ENCODE measurements around the gene FXYD3. TPM values are rescaled to one million over a fixed set of nuclear protein-coding genes. Genes with fewer than 3 reads are reported as not detected.

The FXYD3 gene
- total RNA-seq, 1 donor from 2014 or later = 145 TPM

DNA sequence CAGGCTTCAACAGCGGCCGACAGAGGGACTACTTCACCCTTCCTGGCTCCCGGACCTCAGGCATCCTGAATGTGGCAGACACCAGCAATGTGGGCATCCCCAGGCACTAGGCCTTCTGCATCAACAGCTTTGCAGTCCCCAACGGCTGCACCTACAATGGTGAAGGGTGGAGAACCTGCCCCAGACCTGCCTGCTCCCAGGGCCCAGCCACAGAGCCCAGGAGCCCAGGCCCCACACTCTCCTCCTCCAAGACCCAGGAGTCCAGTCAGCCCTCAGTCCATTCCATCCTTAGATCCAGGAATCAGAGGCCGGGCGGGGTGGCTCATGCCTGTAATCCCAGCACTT lies 39.6 kb upstream of the FXYD3 start:
- Histone ChIP-seq H3K36me3 (no peaks in the 10 kb centered on the region), H3K27ac (no peak overlapping the region), H3K9me3 (no peaks in the 10 kb centered on the region), H3K27me3 (no peaks in the 10 kb centered on the region), H3K4me3 (no peak overlapping the region), H3K4me1 (no peaks in the 10 kb centered on the region)
- no peak for DNase-seq
- no peak for ATAC-seq
- TF ChIP-seq, protein P1, sequence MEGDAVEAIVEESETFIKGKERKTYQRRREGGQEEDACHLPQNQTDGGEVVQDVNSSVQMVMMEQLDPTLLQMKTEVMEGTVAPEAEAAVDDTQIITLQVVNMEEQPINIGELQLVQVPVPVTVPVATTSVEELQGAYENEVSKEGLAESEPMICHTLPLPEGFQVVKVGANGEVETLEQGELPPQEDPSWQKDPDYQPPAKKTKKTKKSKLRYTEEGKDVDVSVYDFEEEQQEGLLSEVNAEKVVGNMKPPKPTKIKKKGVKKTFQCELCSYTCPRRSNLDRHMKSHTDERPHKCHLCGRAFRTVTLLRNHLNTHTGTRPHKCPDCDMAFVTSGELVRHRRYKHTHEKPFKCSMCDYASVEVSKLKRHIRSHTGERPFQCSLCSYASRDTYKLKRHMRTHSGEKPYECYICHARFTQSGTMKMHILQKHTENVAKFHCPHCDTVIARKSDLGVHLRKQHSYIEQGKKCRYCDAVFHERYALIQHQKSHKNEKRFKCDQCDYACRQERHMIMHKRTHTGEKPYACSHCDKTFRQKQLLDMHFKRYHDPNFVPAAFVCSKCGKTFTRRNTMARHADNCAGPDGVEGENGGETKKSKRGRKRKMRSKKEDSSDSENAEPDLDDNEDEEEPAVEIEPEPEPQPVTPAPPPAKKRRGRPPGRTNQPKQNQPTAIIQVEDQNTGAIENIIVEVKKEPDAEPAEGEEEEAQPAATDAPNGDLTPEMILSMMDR (IDR thresholded peaks at IDR 0.05) = no peak
- intact Hi-C loops (cut with DNase I) = no loop called here

DNA sequence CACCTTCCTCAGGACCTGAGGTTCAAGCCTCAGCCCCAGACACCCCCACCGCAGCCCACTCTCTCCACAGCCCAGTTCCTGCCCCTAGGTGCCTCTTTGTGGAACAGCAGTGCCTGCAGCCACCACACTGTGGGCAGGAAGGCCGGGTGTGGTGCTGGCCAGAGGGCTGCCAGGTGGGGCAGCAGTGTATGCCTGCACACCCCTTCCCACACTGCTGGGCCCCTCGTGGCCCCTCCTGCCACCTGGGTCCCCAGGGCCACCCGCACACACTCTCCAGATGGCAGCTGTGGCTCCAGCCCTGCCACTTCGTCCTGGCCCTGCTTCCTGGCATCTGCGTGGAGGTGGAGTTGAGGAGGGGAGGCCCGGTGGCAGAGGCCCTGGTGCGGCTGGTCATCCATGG lies 39.0 kb upstream of the FXYD3 start:
- intact Hi-C loops (cut with DNase I) = no loop called here
- no peaks in the 10 kb centered on the region for H3K4me1 ChIP-seq
- H3K27me3 ChIP-seq = no peaks in the 10 kb centered on the region
- no peaks in the 10 kb centered on the region for H3K36me3 ChIP-seq
- no peak overlapping the region for H3K27ac ChIP-seq
- no peak overlapping the region for H3K4me3 ChIP-seq
- TF ChIP-seq, protein P1 (IDR thresholded peaks at IDR 0.05) = no peak
- DNase-seq = no peak
- no peak for ATAC-seq
- no peaks in the 10 kb centered on the region for H3K9me3 ChIP-seq

DNA sequence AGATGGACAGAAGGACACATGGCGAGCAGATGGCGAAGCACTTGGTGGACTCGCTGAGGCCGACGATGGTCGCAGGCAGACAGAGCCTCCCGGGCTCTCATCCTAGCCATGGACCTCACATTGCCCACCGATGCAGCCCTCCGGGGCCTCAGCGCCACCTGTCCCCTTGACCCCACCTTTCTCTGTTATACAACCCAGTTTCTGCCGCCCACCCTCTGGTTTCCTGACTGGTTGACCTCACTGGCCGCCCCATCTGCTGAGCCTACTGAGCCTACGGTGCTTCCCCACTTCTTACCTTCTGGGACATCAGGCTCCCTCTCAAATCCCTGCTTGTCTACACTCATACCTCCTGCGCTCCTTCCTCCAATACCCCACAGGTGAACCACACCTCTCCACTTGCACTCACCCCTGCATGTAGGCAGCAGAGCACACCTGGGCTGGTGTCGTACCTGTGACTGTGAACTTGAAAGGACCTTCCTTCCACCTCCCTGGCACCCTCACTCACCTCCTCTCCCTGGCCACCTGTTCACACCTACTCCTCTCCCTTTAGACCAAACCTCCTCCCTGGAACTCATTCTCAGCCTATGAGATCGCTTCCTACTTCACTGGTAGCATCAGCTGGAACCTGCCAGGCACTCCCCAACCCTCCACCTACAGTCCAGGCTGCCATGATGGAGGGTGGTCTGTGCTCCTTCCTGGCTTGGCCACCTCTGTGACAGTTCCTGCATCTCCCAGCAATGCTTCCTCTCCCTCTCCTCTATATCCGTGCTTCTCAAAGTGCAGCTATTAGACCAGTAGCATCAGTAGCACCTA lies 38.0 kb upstream of the FXYD3 start:
- H3K27me3 ChIP-seq = no peaks in the 10 kb centered on the region
- ATAC-seq (no peak), DNase-seq (no peak)
- no peaks in the 10 kb centered on the region for H3K36me3 ChIP-seq
- TF ChIP-seq, protein P1 (IDR thresholded peaks at IDR 0.05) = no peak
- H3K27ac ChIP-seq = no peak overlapping the region
- intact Hi-C loops (cut with DNase I) = no loop called here
- H3K4me3 ChIP-seq = no peak overlapping the region
- no peaks in the 10 kb centered on the region for H3K4me1 ChIP-seq
- no peaks in the 10 kb centered on the region for H3K9me3 ChIP-seq

DNA sequence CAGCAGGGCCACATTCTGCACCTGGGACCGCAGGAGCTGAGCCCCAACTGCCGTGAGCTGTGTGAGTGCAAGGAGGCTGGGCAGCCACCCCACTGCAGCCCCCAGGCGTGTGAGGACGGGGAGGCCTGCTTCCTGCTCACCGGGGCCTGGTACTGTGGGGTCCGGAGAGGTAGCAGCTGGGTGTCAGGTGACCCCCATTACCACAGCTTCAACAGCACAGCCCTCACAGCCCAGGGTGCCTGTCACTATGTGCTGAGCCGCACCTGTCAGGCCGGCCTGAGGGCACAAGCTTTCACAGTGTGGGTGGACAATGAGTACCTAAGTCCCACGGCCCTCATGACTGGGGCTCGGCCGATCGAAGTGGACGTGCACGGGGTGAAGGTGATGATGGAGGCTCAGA lies 35.8 kb upstream of the FXYD3 start:
- intact Hi-C loops (cut with DNase I) = no loop called here
- ATAC-seq (no peak), DNase-seq (no peak)
- no peak overlapping the region for H3K27ac ChIP-seq
- no peaks in the 10 kb centered on the region for H3K4me1 ChIP-seq
- no peak overlapping the region for H3K4me3 ChIP-seq
- H3K36me3 ChIP-seq = no peaks in the 10 kb centered on the region
- TF ChIP-seq, protein P1 (IDR thresholded peaks at IDR 0.05) = no peak
- no peaks in the 10 kb centered on the region for H3K9me3 ChIP-seq
- no peaks in the 10 kb centered on the region for H3K27me3 ChIP-seq

DNA sequence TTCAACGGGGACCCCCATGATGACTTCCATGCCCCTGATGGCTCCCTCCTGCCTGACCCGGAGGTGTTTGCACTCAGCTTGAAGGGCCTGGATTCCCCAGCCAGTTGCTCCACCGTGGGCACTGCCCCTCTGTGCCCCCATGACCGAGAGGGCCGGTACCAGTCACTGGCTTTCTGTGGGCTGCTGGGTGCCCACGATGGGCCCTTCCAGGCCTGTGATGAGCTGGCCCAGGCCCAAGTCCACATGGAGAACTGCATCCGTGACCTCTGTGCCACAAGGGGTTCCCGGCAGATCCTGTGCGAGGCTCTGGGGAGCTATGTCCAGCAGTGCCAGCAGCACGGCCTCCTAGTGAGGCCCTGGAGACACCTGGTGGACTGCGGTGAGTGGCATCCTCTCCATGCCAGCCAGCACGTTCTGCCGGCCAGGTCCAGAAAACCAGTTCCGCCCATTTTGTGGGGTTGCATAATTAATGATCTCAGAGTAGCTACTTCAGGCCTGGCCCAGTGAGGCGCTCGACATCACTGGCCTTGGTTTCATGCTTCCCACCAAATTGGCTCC lies 34.9 kb upstream of the FXYD3 start:
- TF ChIP-seq, protein P1 (IDR thresholded peaks at IDR 0.05) = no peak
- H3K36me3 ChIP-seq = no peaks in the 10 kb centered on the region
- no peak for DNase-seq

More for the DNA sequence above, 34.9 kb upstream of the FXYD3 start:
- no peaks in the 10 kb centered on the region for H3K4me1 ChIP-seq
- no peak for ATAC-seq
- intact Hi-C loops (cut with DNase I) = no loop called here
- H3K27me3 ChIP-seq = no peaks in the 10 kb centered on the region
- no peak overlapping the region for H3K4me3 ChIP-seq
- no peaks in the 10 kb centered on the region for H3K9me3 ChIP-seq
- H3K27ac ChIP-seq = no peak overlapping the region

Measured in upper lobe of right lung (tissue), 1 donor.